ENCODE data around the gene S100A2. TPM values are rescaled to one million over a fixed set of nuclear protein-coding genes. Genes with fewer than 3 reads are reported as not detected.

Gene S100A2
- total RNA-seq, 4 donors from 2014 or later = 2.3 to 12.6 (median 4.2) TPM; not detected in 1

DNA sequence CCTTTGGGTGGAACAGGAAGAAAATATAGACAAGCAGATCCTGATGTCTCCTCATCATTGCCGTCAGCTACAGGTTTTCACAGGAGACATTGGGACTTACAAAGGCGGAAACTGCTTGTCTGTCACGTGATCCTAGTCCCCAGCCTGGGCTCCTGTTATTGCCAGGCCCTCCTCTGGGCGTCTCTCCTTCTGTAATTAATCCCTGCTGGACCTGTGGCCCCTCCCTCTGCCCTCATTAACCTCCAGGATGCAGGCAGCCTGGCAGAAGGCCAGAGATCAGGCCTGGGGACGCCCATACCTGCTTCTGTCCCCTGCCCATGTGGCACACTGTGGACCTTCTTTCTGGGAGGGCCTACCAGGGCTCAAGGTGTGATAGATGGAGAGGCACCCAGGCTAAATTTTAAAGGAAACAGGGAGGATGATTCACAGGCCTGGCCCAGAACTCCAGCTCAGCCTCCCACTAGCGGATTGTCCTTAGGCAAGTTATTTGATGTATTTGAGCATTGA, 27.3 kb downstream of the S100A2 start:
- WGBS, 2 donors = 76 to 81% methylated on average over 6 of the region's 6 CpGs
- peak overlapping the region in 2 of 4 donors; percentile 8 to 26 for H3K27ac ChIP-seq
- no peak for DNase-seq (ENCODE audit: low spot score in 2 of 2)

GRCh38 chr1:153537376-153537730, 28.3 kb downstream of the S100A2 start:
- peaks cover 0 to 62% (median 26%) of the 10 kb centered on the region in 4 donors for H3K4me1 ChIP-seq
- no peak for TF ChIP-seq EP300 (IDR thresholded peaks at IDR 0.05)
- no peak for TF ChIP-seq POLR2A (IDR thresholded peaks at IDR 0.05)
- no peak for TF ChIP-seq CTCF (IDR thresholded peaks at IDR 0.05)
- peak overlapping the region in 2 of 4 donors; percentile 96 to 99 for H3K27ac ChIP-seq
- no peak for DNase-seq (ENCODE audit: low spot score in 2 of 2)
- no peaks in the 10 kb centered on the region for H3K27me3 ChIP-seq
- no peaks in the 10 kb centered on the region for H3K36me3 ChIP-seq
- WGBS, 2 donors = 87 to 94% methylated on average over 6 of the region's 6 CpGs
- H3K4me3 ChIP-seq = no peak overlapping the region
- H3K9me3 ChIP-seq = no peaks in the 10 kb centered on the region

More for the DNA sequence above, 27.3 kb downstream of the S100A2 start:
- Histone ChIP-seq H3K36me3 (no peaks in the 10 kb centered on the region), H3K27me3 (no peaks in the 10 kb centered on the region), H3K4me1 (peaks cover 0 to 62% (median 27%) of the 10 kb centered on the region in 4 donors), H3K9me3 (no peaks in the 10 kb centered on the region), H3K4me3 (no peak overlapping the region)
- TF ChIP-seq EP300 (IDR thresholded peaks at IDR 0.05) (no peak), CTCF (IDR thresholded peaks at IDR 0.05) (no peak), POLR2A (IDR thresholded peaks at IDR 0.05) (no peak)

DNA sequence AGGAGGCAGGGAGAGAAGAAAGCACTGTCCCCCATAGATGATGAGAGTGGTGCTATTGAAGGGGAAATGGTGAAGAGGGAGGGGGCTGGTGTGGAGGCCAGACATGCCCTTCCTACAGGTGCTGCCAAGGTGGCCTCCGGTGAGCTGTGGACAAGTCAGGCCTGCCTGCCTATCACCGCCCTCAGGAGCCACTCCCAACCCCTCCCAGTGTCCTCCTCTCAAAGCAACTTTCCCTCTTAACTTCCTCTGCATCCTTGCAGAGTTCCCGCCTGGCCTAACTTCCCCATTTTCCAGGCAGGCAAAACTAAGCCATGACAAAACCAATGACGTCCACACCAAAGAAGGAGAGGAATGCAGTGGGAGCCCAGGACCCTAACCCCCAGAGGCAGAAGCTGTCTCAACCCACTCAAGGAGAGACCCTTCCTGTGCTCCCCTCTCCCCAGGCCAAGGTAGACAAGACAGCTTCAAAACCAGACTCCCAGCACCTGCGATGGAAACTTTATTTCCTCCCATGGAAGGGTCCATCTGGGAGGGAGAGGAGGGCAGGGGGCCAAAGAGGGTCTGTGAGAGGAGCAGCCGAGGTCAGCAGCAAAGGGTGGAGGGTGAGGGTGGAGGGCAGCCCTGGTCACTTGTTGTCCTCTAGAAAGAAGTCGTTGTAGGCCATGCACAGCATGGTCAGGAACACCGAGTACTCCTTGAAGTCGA, 28.8 kb downstream of the S100A2 start:
- H3K4me1 ChIP-seq = peaks cover 0 to 62% (median 28%) of the 10 kb centered on the region in 4 donors
- no peak for DNase-seq (ENCODE audit: low spot score in 2 of 2)
- no peaks in the 10 kb centered on the region for H3K27me3 ChIP-seq
- peak overlapping the region; percentile 67 to 99 (median 78) for H3K4me3 ChIP-seq
- no peaks in the 10 kb centered on the region for H3K9me3 ChIP-seq
- peak overlapping the region; percentile 96 to 100 (median 98) for H3K27ac ChIP-seq
- 77% methylated on average over 9 of the region's 9 CpGs for WGBS, 2 donors
- no peak for TF ChIP-seq CTCF (IDR thresholded peaks at IDR 0.05)
- no peak for TF ChIP-seq POLR2A (IDR thresholded peaks at IDR 0.05)
- TF ChIP-seq EP300 (IDR thresholded peaks at IDR 0.05) = no peak
- H3K36me3 ChIP-seq = no peaks in the 10 kb centered on the region

DNA sequence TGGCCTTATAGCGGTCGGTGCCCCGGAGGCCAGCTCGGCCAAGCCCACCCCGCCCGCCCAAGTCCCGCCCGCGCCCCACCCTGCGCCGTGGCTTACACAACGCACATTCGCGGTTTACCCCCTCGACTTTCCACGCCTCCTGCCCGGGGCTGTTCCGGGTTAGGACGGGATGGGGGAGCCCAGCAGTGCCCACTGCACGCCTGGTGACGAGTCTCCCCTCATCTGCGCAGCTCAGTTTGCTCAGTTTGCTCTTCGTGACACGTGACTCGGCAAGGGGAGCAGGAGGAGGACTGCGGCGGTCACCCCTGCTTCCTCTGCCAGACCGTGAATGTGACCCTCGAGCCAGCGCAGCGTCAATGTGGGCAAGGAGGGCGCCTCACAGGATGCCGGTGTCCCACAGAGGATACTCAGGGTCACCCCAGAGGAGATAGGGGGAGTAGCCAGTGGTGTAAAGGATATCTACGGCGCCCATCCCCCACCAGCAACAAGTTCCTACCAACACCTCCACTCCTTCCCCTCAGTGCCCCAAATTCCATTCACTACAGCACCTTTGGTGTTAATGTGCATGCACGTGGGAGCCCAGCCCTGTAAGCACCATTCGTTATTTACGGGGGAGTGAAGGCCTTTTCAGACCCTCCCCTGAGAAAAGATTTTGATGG, 29.5 kb downstream of the S100A2 start:
- Histone ChIP-seq H3K27ac (peak overlapping the region; percentile 96 to 100 (median 98)), H3K4me1 (peaks cover 0 to 62% (median 29%) of the 10 kb centered on the region in 4 donors), H3K9me3 (no peaks in the 10 kb centered on the region), H3K4me3 (peak overlapping the region; percentile 67 to 99 (median 78)), H3K27me3 (no peaks in the 10 kb centered on the region), H3K36me3 (no peaks in the 10 kb centered on the region)
- TF ChIP-seq CTCF (IDR thresholded peaks at IDR 0.05) (no peak), EP300 (IDR thresholded peaks at IDR 0.05) (peak; percentile 40 to 94), POLR2A (IDR thresholded peaks at IDR 0.05) (peak; percentile 70 to 85)
- 1 to 3% methylated on average over 23 to 32 of the region's 38 CpGs for WGBS, 2 donors
- peak; percentile 83 to 84 for DNase-seq (ENCODE audit: low spot score in 2 of 2)

All from tibial nerve (tissue), 4 donors.